ENCODE measurements around the gene LRRFIP2. TPM values are rescaled to one million over a fixed set of nuclear protein-coding genes. Genes with fewer than 3 reads are reported as not detected.

The LRRFIP2 gene
- total and polyA plus RNA-seq, 2 of the 8 experiments (the other 6 are each of a cell fraction or from before 2014, with no cell fraction given): 8.8 to 25.6 TPM

DNA sequence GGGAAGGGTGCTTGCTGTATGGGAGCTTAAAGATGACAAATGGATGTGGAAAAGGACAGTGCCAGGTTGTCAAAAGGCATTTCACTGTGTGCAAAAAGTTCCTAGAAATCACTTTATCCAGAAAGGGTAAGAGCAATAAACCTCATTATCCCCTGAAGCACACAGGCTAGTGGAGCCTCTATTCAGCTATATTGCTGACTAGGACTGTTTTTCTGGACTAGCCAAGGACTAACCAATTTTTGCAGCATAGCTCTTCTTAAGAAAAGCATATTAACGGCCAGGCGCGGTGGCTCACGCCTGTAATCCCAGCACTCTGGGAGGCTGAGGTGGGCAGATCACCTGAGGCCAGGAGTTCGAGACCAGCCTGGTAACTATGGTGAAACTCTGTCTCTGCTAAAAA, 116.3 kb downstream of the LRRFIP2 start:
- no peaks in the 10 kb centered on the region for H3K79me2 ChIP-seq (ENCODE audit: control insufficient read depth in 1 of 2, insufficient read depth in 2 of 2, low read length in 2 of 2)
- no peak overlapping the region for H3K4me2 ChIP-seq (ENCODE audit: insufficient read depth in 1 of 2, low read depth in 2 of 2, low read length in 2 of 2)
- H3K9ac ChIP-seq (replicated peaks in 1 of 4; ENCODE audit: extremely low read depth in 1 of 4, low read depth in 3 of 4, low read length in 3 of 4): no peak overlapping the region
- H4K5ac ChIP-seq (ENCODE audit: insufficient read length, low read depth, low read length): no peak overlapping the region
- H2AK5ac ChIP-seq (ENCODE audit: low read depth, low read length): no peak overlapping the region
- no peaks in the 10 kb centered on the region for H4K20me1 ChIP-seq (replicated peaks in 1 of 2; ENCODE audit: control insufficient read depth in 1 of 2, insufficient read depth in 2 of 2, low read length in 2 of 2)
- H3K23me2 ChIP-seq (ENCODE audit: low read depth, low read length): no peaks in the 10 kb centered on the region
- POLR2A ChIA-PET (ENCODE audit: partially characterized antibody): no interaction called here
- TF ChIP-seq CHD1 (IDR thresholded peaks at IDR 0.05; ENCODE audit: low read depth, low read length) (no peak), SP4 (IDR thresholded peaks at IDR 0.05; ENCODE audit: low read length) (no peak)
- no peak overlapping the region for H2BK12ac ChIP-seq (ENCODE audit: low read depth, low read length)
- H3K23ac ChIP-seq (ENCODE audit: insufficient read length): no peak overlapping the region
- H3K4ac ChIP-seq (replicated peaks; ENCODE audit: insufficient read length, low read depth, low read length): no peak overlapping the region
- H2BK15ac ChIP-seq (ENCODE audit: low read length): no peak overlapping the region
- H3K18ac ChIP-seq (ENCODE audit: extremely low read depth, low read length): no peak overlapping the region
- H3K79me1 ChIP-seq (ENCODE audit: low read depth, low read length): no peaks in the 10 kb centered on the region
- no peak overlapping the region for H2BK5ac ChIP-seq (ENCODE audit: low read depth, low read length)
- no peak overlapping the region for H4K91ac ChIP-seq (replicated peaks; ENCODE audit: insufficient read length, low read length)
- H2BK120ac ChIP-seq (replicated peaks; ENCODE audit: low read depth, low read length): no peak overlapping the region
- CTCF ChIA-PET (ENCODE audit: partially characterized antibody): no interaction called here
- H3K27ac ChIP-seq (ENCODE audit: low read depth, low read length): no peak overlapping the region
- 98% methylated on average over 5 of the region's 5 CpGs; no CpG with 5 or more reads in 1 of the 2 experiments for WGBS, 2 experiments (ENCODE audit: extremely low coverage in 1 of 2, insufficient coverage in 1 of 2, insufficient read length in 1 of 2, insufficient replicate concordance in 2 of 2, low coverage in 1 of 2, low lambda C conversion rate in 2 of 2, missing lambda C conversion rate in 1 of 2)
- no peaks in the 10 kb centered on the region for H3K9me3 ChIP-seq (ENCODE audit: insufficient read depth in 2 of 2, low read depth in 1 of 2, low read length in 1 of 2)
- H3K56ac ChIP-seq (replicated peaks; ENCODE audit: insufficient read length, low read depth, low read length): no peak overlapping the region
- no peaks in the 10 kb centered on the region for H3K4me1 ChIP-seq (replicated peaks in 1 of 4; ENCODE audit: control insufficient read depth in 3 of 4, insufficient read depth in 4 of 4, low read length in 3 of 4)
- H2AFZ ChIP-seq (ENCODE audit: low read length): no peak overlapping the region
- H3K4me3 ChIP-seq (ENCODE audit: extremely low read depth in 1 of 4, insufficient read depth in 2 of 4, low read depth in 3 of 4, low read length in 4 of 4): no peak overlapping the region
- H4K8ac ChIP-seq (ENCODE audit: extremely low read depth, insufficient read depth, low read length): no peak overlapping the region
- FAIRE-seq (no peak), DNase-seq (ENCODE audit: low read depth in 1 of 2, low spot score in 2 of 2) (no peak)
- no peaks in the 10 kb centered on the region for H3K27me3 ChIP-seq (replicated peaks in 1 of 4; ENCODE audit: control insufficient read depth in 3 of 4, extremely low read depth in 1 of 4, insufficient read depth in 3 of 4, low read length in 3 of 4)
- H3K36me3 ChIP-seq (ENCODE audit: control insufficient read depth in 2 of 4, insufficient read depth in 4 of 4, low read length in 3 of 4): peaks cover 2 to 31% (median 5%) of the 10 kb centered on the region in 4 experiments; a peak in 7 of 8 replicates
- H3K14ac ChIP-seq (ENCODE audit: insufficient read length): no peak overlapping the region
- H2BK20ac ChIP-seq (ENCODE audit: low read length): no peak overlapping the region
